Right lobe of liver (tissue), 4 donors: ENCODE results near the gene GHR.

Experiments used
- POLR2A ChIP-seq: fragments of 450-650 bp; IDR thresholded peaks from one replicate; pipeline ENCODE4 v1.6.1; 2017; ENCODE audit warnings: antibody characterized with exemption, mild to moderate bottlenecking
- TF ChIP-seq, protein P1 (sequence below), 4 donors: fragments of 200-600 bp in 3 of 4; fragments of 450-650 bp in 1 of 4; IDR thresholded peaks; one replicate each; pipeline versions ENCODE4 v1.5.1 to v1.8.0; 2016 to 2022; ENCODE audit warnings: antibody characterized with exemption in 4 of 4, mild to moderate bottlenecking in 2 of 4
- donor health status: DM: no; HTN: no; CAD: no.
- donor health status: DM: no; HTN: no; CAD: no.
- donor health status: DM: no; HTN: yes; CAD: no.

DNA sequence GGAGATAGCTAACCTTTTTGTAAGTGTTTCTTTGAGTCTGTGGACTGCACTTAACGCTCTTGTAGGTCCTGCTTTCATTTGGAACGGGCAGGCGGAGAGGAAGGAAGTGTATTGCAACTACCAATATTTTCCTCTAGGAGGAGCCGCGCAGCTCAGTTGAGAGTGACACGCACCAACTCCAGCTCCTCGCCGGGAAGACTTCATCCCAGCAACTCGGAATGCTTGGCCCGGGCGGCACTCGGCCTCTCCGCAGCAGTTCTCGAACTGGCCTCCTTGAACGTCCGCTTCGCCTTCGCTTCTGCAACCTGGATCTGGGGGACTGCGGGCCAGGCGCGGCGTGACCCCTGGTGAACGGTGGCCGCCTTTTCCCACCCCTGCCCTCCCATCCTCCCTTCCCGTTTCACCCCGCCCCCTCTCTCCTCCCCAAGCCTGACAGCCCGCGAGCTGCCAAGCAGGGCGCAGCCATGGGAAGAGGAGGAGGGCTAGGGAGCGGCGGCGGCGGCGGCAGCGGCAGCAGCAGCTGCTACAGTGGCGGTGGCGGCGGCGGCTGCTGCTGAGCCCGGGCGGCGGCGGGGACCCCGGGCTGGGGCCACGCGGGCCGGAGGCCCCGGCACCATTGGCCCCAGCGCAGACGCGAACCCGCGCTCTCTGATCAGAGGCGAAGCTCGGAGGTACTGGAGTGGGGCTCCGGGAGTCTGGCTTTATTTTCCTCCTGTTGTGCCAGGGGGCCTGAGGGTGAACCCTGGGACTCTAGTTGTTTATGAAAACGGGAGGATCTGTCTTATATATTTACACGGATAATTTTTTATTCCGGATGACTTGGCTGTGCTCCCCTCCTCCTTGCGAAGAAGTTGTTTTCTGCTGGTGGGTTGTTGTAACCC, at the start of gene GHR:
- TF ChIP-seq, protein P1, sequence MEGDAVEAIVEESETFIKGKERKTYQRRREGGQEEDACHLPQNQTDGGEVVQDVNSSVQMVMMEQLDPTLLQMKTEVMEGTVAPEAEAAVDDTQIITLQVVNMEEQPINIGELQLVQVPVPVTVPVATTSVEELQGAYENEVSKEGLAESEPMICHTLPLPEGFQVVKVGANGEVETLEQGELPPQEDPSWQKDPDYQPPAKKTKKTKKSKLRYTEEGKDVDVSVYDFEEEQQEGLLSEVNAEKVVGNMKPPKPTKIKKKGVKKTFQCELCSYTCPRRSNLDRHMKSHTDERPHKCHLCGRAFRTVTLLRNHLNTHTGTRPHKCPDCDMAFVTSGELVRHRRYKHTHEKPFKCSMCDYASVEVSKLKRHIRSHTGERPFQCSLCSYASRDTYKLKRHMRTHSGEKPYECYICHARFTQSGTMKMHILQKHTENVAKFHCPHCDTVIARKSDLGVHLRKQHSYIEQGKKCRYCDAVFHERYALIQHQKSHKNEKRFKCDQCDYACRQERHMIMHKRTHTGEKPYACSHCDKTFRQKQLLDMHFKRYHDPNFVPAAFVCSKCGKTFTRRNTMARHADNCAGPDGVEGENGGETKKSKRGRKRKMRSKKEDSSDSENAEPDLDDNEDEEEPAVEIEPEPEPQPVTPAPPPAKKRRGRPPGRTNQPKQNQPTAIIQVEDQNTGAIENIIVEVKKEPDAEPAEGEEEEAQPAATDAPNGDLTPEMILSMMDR (IDR thresholded peaks at IDR 0.05) = peak; percentile 65 to 79 (median 76)
- peak; percentile 48 for TF ChIP-seq POLR2A
